Jurkat, Clone E6-1 (cell line): ENCODE data around the gene WWOX.
"Not testable (repeated sequence)": the region's sequence is repeated elsewhere in the genome, so short reads cannot be mapped to it uniquely, and the experiment has no call there.

Experiments used
- DNase-seq: peaks from one replicate; pipeline ENCODE4 v3.0.0-alpha.2; 2011; ENCODE audit warnings: low read depth, low spot score
- H3K4me3 ChIP-seq: 2 replicates; pipeline ENCODE4 v1.5.1; 2011; ENCODE audit warnings: mild to moderate bottlenecking, low read length, control low read depth, moderate library complexity

Gene WWOX

DNA sequence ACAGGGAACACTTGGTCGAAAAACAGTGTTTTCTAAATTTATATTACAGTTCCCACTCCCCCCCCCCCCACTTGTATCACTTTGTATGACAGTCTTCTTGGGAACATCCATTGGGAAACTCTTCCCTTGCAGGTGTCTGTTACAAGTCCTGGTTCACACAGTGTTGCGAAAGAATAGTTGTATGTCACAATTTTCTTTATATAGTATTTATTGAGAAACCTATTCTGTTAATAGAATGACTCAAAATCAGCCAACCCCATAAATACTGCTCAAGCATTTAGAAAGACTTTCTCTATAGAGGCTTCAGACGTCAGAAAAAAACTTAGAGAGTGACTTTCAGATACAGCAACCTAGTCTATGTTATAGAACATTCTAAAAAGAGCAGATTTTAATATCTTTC is 414.4 kb downstream of the WWOX start:
- no peak overlapping the region for H3K4me3 ChIP-seq
- no peak for DNase-seq

DNA sequence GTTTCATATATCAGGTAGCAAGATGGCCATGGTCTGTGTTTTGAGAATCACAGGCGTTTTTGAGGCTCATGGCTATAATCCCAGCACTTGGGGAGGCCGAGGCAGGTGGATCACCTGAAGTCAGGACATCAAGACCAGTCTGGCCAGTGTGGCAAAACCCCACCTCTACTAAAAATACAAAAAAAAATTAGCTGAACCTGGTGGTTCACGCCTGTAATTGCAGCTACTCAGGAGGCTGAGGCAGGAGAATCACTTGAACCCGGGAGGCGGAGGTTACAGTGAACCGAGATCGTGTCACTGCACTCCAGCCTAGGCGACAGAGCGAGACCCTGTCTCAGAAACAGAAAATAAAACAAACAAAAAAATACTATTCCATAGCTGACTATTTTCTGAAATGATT is 415.4 kb downstream of the WWOX start:
- DNase-seq, H3K4me3 ChIP-seq: not testable (repeated sequence)

DNA sequence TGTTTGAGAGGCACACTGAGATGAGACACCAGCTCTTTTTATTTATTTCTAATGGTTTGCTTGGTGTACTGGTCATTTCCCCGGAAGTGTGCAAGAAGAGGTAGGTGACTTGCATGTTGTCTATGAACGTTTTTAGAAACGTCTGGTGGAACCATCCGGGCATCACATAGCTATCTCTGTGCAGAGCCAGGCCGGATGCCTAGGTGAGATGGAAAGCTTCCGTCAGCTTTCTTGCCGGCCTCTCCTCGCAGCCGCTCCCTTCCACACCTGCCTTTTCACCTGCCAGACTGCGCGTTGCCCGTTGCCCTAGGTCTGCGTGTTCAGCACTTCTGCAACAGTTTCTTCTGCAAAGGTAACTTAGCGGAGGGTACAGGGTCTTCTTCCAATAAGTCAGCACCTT is 416.0 kb downstream of the WWOX start:
- no peak overlapping the region for H3K4me3 ChIP-seq
- no peak for DNase-seq

GRCh38 chr16:78516006-78516736 is 416.7 kb downstream of the WWOX start:
- H3K4me3 ChIP-seq = no peak overlapping the region
- no peak for DNase-seq

DNA sequence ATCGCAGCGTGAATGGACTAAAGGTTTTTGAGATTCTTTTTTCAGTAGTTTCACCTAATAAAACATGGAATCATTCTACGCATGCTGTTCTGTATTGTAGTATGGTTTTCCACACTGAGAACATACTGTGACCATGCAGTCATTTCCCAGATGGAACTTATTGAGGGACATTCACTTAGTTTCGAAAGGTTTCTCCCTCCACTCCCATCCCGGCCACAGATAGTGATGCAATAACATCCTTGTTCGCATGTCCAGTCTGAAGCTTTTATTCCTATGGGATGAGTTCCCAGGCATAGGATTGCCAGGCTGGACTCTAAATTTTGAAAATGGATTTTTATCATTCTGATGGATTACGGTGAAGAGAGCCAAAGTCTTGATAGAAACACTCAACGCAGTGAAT is 420.4 kb downstream of the WWOX start:
- H3K4me3 ChIP-seq = no peak overlapping the region
- DNase-seq = no peak

GRCh38 chr16:78520470-78520869 is 421.0 kb downstream of the WWOX start:
- no peak for DNase-seq
- no peak overlapping the region for H3K4me3 ChIP-seq

GRCh38 chr16:78522327-78522726 is 422.9 kb downstream of the WWOX start:
- no peak overlapping the region for H3K4me3 ChIP-seq
- DNase-seq = no peak

GRCh38 chr16:78523212-78523985 is 423.9 kb downstream of the WWOX start:
- no peak for DNase-seq
- no peak overlapping the region for H3K4me3 ChIP-seq

- no peak for DNase-seq
- H3K4me3 ChIP-seq = no peak overlapping the region
Observed at GRCh38 chr16:78524066-78524595, 424.7 kb downstream of the WWOX start.

DNA sequence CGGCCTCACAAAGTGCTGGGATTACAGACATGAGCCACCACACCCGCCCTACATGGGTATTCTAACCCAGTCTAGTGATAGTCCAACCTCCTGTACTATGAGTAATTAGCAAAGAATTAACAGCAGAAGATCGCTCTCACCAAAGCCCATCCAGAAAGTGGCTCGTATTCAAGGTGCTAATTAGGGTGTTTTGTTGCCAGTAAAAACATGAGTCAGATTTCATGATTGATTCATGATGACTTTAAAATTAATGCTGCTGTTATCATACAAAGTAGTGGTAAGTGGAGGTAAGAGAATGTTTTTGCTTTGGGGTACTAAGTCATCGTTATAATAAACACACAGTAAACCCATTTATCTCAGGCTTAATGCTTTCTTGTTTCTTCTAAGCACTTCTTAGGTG is 428.8 kb downstream of the WWOX start:
- DNase-seq = no peak
- no peak overlapping the region for H3K4me3 ChIP-seq

DNA sequence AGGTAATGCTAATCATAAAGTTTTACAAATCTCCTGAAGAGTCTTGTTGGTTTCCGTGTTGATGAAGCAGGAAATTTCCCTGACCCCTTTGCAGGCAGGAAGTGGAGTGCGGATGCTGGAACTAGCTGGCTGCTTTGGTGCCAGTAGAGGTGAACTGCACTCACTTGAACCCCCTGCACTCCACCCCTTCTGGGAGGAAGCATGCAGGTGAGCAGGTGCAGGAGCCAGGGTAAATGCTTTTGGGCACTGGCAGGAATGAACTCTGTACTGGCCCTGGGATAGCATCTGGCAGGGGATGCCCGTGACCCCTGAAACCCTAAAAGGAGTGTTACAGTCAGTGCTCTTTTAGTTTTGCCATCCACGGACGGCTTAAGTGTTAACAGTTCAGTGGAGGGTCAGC is 430.4 kb downstream of the WWOX start:
- no peak overlapping the region for H3K4me3 ChIP-seq
- no peak for DNase-seq

GRCh38 chr16:78530283-78530682 is 430.8 kb downstream of the WWOX start:
- H3K4me3 ChIP-seq = no peak overlapping the region
- no peak for DNase-seq

GRCh38 chr16:78535098-78535497 is 435.6 kb downstream of the WWOX start:
- DNase-seq = no peak

GRCh38 chr16:78537511-78537910 is 438.1 kb downstream of the WWOX start:
- H3K4me3 ChIP-seq = no peak overlapping the region
- DNase-seq = no peak

More at GRCh38 chr16:78535098-78535497, 435.6 kb downstream of the WWOX start:
- H3K4me3 ChIP-seq = no peak overlapping the region

- DNase-seq = no peak
- H3K4me3 ChIP-seq = no peak overlapping the region
Observed at GRCh38 chr16:78538292-78538691, 438.8 kb downstream of the WWOX start.

DNA sequence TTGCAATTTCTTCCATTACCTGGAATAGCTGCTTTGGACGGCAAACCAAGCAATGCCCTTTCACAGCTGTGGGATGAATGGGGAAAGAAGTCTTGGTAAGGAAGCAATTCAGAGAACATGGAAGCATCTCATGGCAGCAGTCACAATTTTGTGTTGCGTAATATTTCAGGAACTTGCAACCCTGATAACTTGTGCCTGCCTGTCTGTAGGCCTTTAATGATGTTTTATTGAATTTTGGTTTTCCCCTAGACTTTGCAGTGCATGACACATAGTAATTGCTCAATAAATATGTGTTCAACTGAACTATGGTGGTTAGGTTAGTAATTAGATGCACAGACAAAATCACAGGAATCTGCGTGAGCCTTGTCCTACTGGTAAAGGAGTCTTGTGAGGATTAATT is 439.5 kb downstream of the WWOX start:
- DNase-seq = no peak
- no peak overlapping the region for H3K4me3 ChIP-seq

DNA sequence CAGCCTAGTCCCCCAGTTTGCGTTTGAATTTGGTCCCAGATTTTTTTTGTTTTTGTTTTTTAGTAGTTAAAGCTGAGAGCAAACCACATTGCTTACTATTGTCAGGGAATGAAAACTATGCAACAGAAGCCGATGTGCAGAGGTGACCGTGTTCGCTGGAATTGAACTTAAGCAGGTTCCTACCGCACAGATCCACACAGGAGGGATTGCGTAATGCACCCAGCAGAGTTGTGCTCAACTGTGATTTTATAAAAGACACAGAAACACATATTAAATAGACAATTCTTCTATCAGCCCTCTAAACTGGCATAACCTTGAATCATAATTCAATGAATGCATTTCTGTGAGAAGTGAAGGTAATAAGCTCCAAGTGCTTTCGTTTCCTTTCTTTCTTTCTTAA is 443.0 kb downstream of the WWOX start:
- H3K4me3 ChIP-seq = no peak overlapping the region
- DNase-seq = no peak

DNA sequence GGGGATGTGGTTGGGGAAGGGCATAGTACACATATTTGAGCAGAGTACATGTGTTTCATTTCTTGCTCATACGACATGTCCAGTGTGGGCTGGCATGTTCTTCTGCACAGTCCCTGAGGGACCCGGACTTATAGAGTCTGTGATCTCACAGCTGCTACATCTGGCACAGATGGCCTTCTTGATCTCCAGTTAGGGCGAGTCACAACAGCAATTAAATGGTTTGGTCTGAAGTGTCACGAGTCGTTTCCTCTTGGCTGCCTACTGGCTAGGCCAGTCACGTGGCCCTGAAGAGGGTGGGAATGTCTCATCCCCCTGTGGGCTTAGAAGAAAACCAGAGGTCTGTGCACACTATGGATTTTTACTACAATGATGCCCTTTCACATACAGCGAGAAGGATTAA is 443.6 kb downstream of the WWOX start:
- no peak for DNase-seq
- H3K4me3 ChIP-seq = no peak overlapping the region

- no peak overlapping the region for H3K4me3 ChIP-seq
- DNase-seq = no peak
Observed at GRCh38 chr16:78549366-78549765, 449.9 kb downstream of the WWOX start.

DNA sequence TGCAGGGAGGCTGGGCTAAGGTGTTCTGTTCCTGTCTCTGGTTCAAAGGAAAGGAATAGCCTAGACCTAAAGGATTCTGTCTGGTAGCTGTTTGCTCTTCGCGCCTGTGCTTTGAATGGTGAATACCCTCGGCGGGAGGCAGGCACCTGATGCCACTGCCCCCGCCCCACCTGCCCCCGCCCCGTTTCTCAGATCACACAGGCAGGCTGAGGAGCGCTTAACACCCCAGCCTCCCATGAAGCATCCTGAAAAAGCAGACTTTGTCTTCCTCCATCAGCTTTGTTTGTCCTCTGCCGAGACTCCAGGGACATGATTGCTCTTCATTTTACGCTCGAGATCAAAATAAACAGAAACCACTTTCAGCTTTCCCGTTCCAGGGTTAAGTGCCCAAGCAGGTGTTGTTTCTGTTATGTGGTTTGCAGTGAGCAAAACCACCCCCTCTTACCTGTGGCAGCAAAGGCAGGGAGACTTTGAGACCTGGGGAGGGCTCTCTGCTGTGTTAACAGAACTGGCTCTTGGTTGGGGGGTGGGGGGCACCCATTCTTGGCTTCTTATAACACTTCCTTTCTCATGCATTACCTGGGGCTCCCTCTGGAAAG is 452.1 kb downstream of the WWOX start:
- peak; percentile 45 for DNase-seq

More for the DNA sequence above, 452.1 kb downstream of the WWOX start:
- H3K4me3 ChIP-seq = no peak overlapping the region
